Myocyte (in vitro differentiated cells): ENCODE results near the gene C14orf39. TPM values are rescaled to one million over a fixed set of nuclear protein-coding genes. Genes with fewer than 3 reads are reported as not detected.
"Not testable (repeated sequence)": the region's sequence is repeated elsewhere in the genome, so short reads cannot be mapped to it uniquely, and the experiment has no call there.

ENCODE experiments used
- DNase-seq: peaks from one replicate; pipeline ENCODE4 v3.0.0-alpha.2; 2012; ENCODE audit warnings: low read depth
- total RNA-seq: library from RNA; depleted of rRNA; stranded (reverse); fragments of >200 nt; gene quantifications from 2 replicates; pipeline ENCODE4 v1.2.3, GENCODE V29; 2014

Gene C14orf39
- total RNA-seq, 1 donor from 2014 or later = 2.2 TPM

- no peak for DNase-seq
These were observed 4.4 kb upstream of the C14orf39 start for GRCh38 chr14:60490270-60490669.

- no peak for DNase-seq
These were observed 2.3 kb upstream of the C14orf39 start for GRCh38 chr14:60488175-60488574.

GRCh38 chr14:60487211-60487610 is 1.3 kb upstream of the C14orf39 start:
- no peak for DNase-seq

- DNase-seq = no peak
These were observed 736 bp downstream of the C14orf39 start for GRCh38 chr14:60485057-60485597.

GRCh38 chr14:60482743-60483142 is 3.1 kb downstream of the C14orf39 start:
- no peak for DNase-seq

GRCh38 chr14:60480248-60480647 is 5.6 kb downstream of the C14orf39 start:
- not testable (repeated sequence) for DNase-seq

- DNase-seq = no peak
These were observed 30.0 kb downstream of the C14orf39 start for GRCh38 chr14:60455875-60456274.

GRCh38 chr14:60430276-60430675 is 55.6 kb downstream of the C14orf39 start:
- no peak for DNase-seq

GRCh38 chr14:60420050-60420449 is 65.8 kb downstream of the C14orf39 start:
- no peak for DNase-seq

GRCh38 chr14:60397550-60397949 is 88.3 kb downstream of the C14orf39 start:
- not testable (repeated sequence) for DNase-seq

- DNase-seq = no peak
These were observed 89.0 kb downstream of the C14orf39 start for GRCh38 chr14:60396718-60397343.

Other genes starting within 250 kb of the C14orf39 start
- 27.5 and 29.6 TPM in 2 replicates for gene PPM1A, start 236.8 kb downstream of the C14orf39 start, total RNA-seq
- gene SIX6, start 23.1 kb upstream of the C14orf39 start, total RNA-seq = 0.08 TPM in 1 of 2 replicates, not detected in the other
- 96.6 and 118 TPM in 2 replicates for gene SIX1, start 163.4 kb upstream of the C14orf39 start, total RNA-seq
- gene SIX4, start 238.3 kb upstream of the C14orf39 start, total RNA-seq = 49.9 and 62.6 TPM in 2 replicates
- 83.7 and 88.6 TPM in 2 replicates for gene MNAT1, start 248.7 kb upstream of the C14orf39 start, total RNA-seq